ENCODE data around the gene CUX1. TPM values are rescaled to one million over a fixed set of nuclear protein-coding genes. Genes with fewer than 3 reads are reported as not detected.

Gene CUX1
- total RNA-seq, 2 experiments from 2014 or later, result 35.6 to 38.0 TPM

DNA sequence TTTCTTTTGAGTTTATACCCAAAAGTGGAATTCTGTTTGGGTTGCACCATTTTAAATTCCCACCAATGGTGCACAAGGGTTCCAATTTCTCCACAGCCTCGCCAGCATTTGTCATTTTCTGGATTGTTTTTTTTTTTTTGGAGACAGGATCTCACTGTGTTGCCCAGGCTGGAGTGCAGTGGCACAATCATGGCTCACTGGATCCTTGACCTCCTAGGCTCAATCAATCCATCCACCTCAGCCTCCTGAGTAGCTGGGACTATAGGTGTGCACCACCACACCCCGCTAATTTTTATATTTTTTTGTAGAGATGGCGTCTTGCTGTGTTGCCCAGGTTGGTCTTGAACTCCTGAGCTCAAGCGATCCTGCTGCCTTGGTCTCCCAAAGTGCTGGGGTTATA is 46.6 kb downstream of the CUX1 start:
- no peaks in the 10 kb centered on the region for H3K36me3 ChIP-seq (ENCODE audit: insufficient read depth, low read length)
- POLR2A ChIA-PET, result no interaction called here
- CTCF ChIA-PET, result no interaction called here
- H3K27me3 ChIP-seq (ENCODE audit: control insufficient read depth in 1 of 2, insufficient read depth in 2 of 2, low read length in 2 of 2), result no peaks in the 10 kb centered on the region
- Mint-ChIP-seq H3K4me1 (ENCODE audit: low read depth) (peaks cover 44% of the 10 kb centered on the region), H3K27ac (no peak overlapping the region), H3K9me3 (no peaks in the 10 kb centered on the region), H3K27me3 (no peaks in the 10 kb centered on the region), H3K4me3 (no peak overlapping the region), H3K36me3 (ENCODE audit: low read depth) (no peaks in the 10 kb centered on the region)
- no peaks in the 10 kb centered on the region for H3K9me3 ChIP-seq (ENCODE audit: control insufficient read depth in 1 of 2, insufficient read depth in 1 of 2, low read length in 2 of 2)
- TF ChIP-seq, protein P1, sequence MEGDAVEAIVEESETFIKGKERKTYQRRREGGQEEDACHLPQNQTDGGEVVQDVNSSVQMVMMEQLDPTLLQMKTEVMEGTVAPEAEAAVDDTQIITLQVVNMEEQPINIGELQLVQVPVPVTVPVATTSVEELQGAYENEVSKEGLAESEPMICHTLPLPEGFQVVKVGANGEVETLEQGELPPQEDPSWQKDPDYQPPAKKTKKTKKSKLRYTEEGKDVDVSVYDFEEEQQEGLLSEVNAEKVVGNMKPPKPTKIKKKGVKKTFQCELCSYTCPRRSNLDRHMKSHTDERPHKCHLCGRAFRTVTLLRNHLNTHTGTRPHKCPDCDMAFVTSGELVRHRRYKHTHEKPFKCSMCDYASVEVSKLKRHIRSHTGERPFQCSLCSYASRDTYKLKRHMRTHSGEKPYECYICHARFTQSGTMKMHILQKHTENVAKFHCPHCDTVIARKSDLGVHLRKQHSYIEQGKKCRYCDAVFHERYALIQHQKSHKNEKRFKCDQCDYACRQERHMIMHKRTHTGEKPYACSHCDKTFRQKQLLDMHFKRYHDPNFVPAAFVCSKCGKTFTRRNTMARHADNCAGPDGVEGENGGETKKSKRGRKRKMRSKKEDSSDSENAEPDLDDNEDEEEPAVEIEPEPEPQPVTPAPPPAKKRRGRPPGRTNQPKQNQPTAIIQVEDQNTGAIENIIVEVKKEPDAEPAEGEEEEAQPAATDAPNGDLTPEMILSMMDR (IDR thresholded peaks at IDR 0.05), result no peak
- H3K4me1 ChIP-seq (ENCODE audit: insufficient read depth, low read length), result peaks cover 5% of the 10 kb centered on the region
- no peak overlapping the region for H3K27ac ChIP-seq (ENCODE audit: low read depth in 1 of 2, low read length in 2 of 2)
- DNase-seq, result no peak
- no peak overlapping the region for H3K4me3 ChIP-seq (ENCODE audit: low read length)
- no peak for ATAC-seq (ENCODE audit: poor library complexity)
- intact Hi-C loops (cut with DNase I, micrococcal nuclease), result no loop called here

DNA sequence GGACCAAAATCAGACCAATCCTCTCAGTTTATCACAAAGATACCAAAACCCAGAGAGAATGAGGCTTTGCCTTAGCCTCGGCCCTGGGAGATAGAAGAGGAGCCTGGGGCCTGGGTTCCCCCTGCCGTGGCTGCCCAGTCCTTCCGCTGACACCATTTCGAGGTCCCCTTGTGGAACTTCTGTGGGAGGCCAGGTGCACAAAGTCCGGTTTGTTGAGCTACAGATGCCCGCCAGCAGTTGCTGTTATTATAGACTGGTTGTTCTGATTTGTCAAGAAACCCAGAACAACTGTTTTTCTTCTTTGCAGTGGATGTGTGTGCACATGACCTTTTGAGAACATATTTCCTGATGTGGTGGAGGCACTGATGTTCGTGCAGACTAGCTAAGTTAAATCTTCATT is 47.6 kb downstream of the CUX1 start:
- CTCF ChIA-PET, result no interaction called here
- DNase-seq (no peak), ATAC-seq (ENCODE audit: poor library complexity) (no peak)
- no peak overlapping the region for H3K4me3 Mint-ChIP-seq
- intact Hi-C loops (cut with DNase I, micrococcal nuclease), result no loop called here
- no peak overlapping the region for H3K27ac Mint-ChIP-seq
- no peaks in the 10 kb centered on the region for H3K27me3 ChIP-seq (ENCODE audit: control insufficient read depth in 1 of 2, insufficient read depth in 2 of 2, low read length in 2 of 2)
- TF ChIP-seq, protein P1 (IDR thresholded peaks at IDR 0.05), result no peak
- no peaks in the 10 kb centered on the region for H3K27me3 Mint-ChIP-seq
- no peak overlapping the region for H3K27ac ChIP-seq (ENCODE audit: low read depth in 1 of 2, low read length in 2 of 2)
- no peak overlapping the region for H3K4me3 ChIP-seq (ENCODE audit: low read length)
- peaks cover 38% of the 10 kb centered on the region for H3K4me1 Mint-ChIP-seq (ENCODE audit: low read depth)
- H3K9me3 ChIP-seq (ENCODE audit: control insufficient read depth in 1 of 2, insufficient read depth in 1 of 2, low read length in 2 of 2), result no peaks in the 10 kb centered on the region
- no peaks in the 10 kb centered on the region for H3K9me3 Mint-ChIP-seq
- peaks cover 5% of the 10 kb centered on the region for H3K4me1 ChIP-seq (ENCODE audit: insufficient read depth, low read length)
- H3K36me3 ChIP-seq (ENCODE audit: insufficient read depth, low read length), result no peaks in the 10 kb centered on the region
- no peaks in the 10 kb centered on the region for H3K36me3 Mint-ChIP-seq (ENCODE audit: low read depth)
- POLR2A ChIA-PET, result no interaction called here

DNA sequence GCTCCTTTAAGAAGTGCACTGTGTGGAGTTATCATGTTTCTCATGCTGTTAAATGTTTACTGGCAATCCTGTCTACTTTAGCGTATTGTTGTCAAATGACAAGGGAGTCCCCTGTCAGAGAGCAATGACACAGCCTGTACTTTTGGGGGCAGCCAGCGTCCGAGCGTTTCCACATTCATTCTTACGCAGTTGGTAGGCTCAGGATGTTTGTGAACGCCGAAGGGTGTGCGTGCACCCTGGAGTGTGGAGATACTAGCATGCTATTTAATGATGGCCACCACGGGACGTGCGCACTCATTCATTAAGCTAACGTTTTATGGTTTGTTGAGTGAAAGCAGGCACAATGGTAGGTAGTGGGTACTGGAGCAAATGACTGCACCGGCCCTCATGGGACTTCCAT is 48.0 kb downstream of the CUX1 start:
- Histone ChIP-seq H3K9me3 (ENCODE audit: control insufficient read depth in 1 of 2, insufficient read depth in 1 of 2, low read length in 2 of 2) (no peaks in the 10 kb centered on the region), H3K4me1 (ENCODE audit: insufficient read depth, low read length) (peaks cover 5% of the 10 kb centered on the region), H3K4me3 (ENCODE audit: low read length) (no peak overlapping the region), H3K27ac (ENCODE audit: low read depth in 1 of 2, low read length in 2 of 2) (no peak overlapping the region), H3K36me3 (ENCODE audit: insufficient read depth, low read length) (no peaks in the 10 kb centered on the region), H3K27me3 (ENCODE audit: control insufficient read depth in 1 of 2, insufficient read depth in 2 of 2, low read length in 2 of 2) (no peaks in the 10 kb centered on the region)
- H3K4me1 Mint-ChIP-seq (ENCODE audit: low read depth), result peaks cover 38% of the 10 kb centered on the region
- H3K9me3 Mint-ChIP-seq, result no peaks in the 10 kb centered on the region
- TF ChIP-seq, protein P1 (IDR thresholded peaks at IDR 0.05), result no peak
- POLR2A ChIA-PET, result no interaction called here
- CTCF ChIA-PET, result no interaction called here
- DNase-seq (no peak), ATAC-seq (ENCODE audit: poor library complexity) (no peak)
- intact Hi-C loops (cut with DNase I, micrococcal nuclease), result no loop called here
- no peaks in the 10 kb centered on the region for H3K27me3 Mint-ChIP-seq
- no peak overlapping the region for H3K4me3 Mint-ChIP-seq
- no peaks in the 10 kb centered on the region for H3K36me3 Mint-ChIP-seq (ENCODE audit: low read depth)
- no peak overlapping the region for H3K27ac Mint-ChIP-seq
